Measurements from ENCODE around the gene TAF5L.
"Not testable (repeated sequence)": the region's sequence is repeated elsewhere in the genome, so short reads cannot be mapped to it uniquely, and the experiment has no call there.

The TAF5L gene

GRCh38 chr1:229641306-229641705 is 15.4 kb upstream of the TAF5L start:
- DNase-seq, result no peak

GRCh38 chr1:229640455-229640854 is 14.5 kb upstream of the TAF5L start:
- DNase-seq, result peak; percentile 93

- DNase-seq, result no peak
Observed at GRCh38 chr1:229637746-229638145, 11.8 kb upstream of the TAF5L start.

- no peak for DNase-seq
Observed at GRCh38 chr1:229636042-229636441, 10.1 kb upstream of the TAF5L start.

- DNase-seq, result no peak
Observed at GRCh38 chr1:229631966-229632365, 6.0 kb upstream of the TAF5L start.

- DNase-seq, result no peak
Observed at GRCh38 chr1:229631148-229631547, 5.2 kb upstream of the TAF5L start.

GRCh38 chr1:229629261-229629660 is 3.3 kb upstream of the TAF5L start:
- no peak for DNase-seq

GRCh38 chr1:229627003-229627402 is 1.1 kb upstream of the TAF5L start:
- no peak for DNase-seq

- DNase-seq, result peak; percentile 19
Observed at GRCh38 chr1:229625071-229625914, 629 bp downstream of the TAF5L start.

GRCh38 chr1:229624521-229625070 is 1.3 kb downstream of the TAF5L start:
- no peak for DNase-seq

GRCh38 chr1:229623838-229624237 is 2.1 kb downstream of the TAF5L start:
- DNase-seq, result no peak

- no peak for DNase-seq
Observed at GRCh38 chr1:229623225-229623624, 2.7 kb downstream of the TAF5L start.

GRCh38 chr1:229622641-229623120 is 3.2 kb downstream of the TAF5L start:
- not testable (repeated sequence) for DNase-seq

- DNase-seq, result no peak
Observed at GRCh38 chr1:229621663-229622062, 4.3 kb downstream of the TAF5L start.

- no peak for DNase-seq
Observed at GRCh38 chr1:229620876-229621275, 5.0 kb downstream of the TAF5L start.

- DNase-seq, result no peak
Observed at GRCh38 chr1:229619614-229620013, 6.3 kb downstream of the TAF5L start.

GRCh38 chr1:229619002-229619401 is 6.9 kb downstream of the TAF5L start:
- DNase-seq, result no peak

GRCh38 chr1:229617351-229618100 is 8.4 kb downstream of the TAF5L start:
- no peak for DNase-seq

GRCh38 chr1:229614701-229615100 is 11.2 kb downstream of the TAF5L start:
- DNase-seq, result no peak

GRCh38 chr1:229613938-229614337 is 12.0 kb downstream of the TAF5L start:
- DNase-seq, result no peak

GRCh38 chr1:229608590-229608989 is 17.3 kb downstream of the TAF5L start:
- no peak for DNase-seq

- DNase-seq, result no peak
Observed at GRCh38 chr1:229607370-229607769, 18.6 kb downstream of the TAF5L start.

- DNase-seq, result no peak
Observed at GRCh38 chr1:229603371-229604005, 22.4 kb downstream of the TAF5L start.

Data from NCI-H1694 treated with DMSO at 0.1 percent for 48 hours (cell line).